ENCODE data around the gene NPB. TPM values are rescaled to one million over a fixed set of nuclear protein-coding genes. Genes with fewer than 3 reads are reported as not detected.
A peak's percentile ranks its signal among the peaks of the same experiment; 100 is the strongest.

The NPB gene
- total and polyA plus RNA-seq, 2 donors (not counting 1 experiment from before 2014, with no cell fraction given) = 0.44 TPM; not detected in 1

DNA sequence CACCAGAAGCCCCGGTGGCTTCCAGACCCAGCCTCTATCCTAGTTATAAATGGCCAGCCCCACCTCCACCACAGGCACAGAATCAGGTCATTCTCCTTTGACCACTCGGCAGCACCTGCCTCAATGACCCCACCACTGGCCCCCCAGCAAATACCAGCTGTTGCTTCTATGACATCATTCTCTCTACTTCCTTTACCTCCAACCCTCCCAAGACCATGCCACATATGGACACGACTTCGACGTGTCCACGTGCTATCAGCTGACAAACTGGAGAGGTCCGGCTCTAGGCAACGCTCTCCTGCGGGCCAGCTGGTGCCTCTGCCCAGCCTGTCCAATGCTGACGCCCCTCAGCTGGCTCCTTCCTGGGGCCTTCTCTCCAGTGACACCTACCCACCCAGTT is 16.6 kb upstream of the NPB start:
- H2AFZ ChIP-seq (ENCODE audit: insufficient read depth, low read depth, low read length, poor library complexity, severe bottlenecking) = no peak overlapping the region
- Mint-ChIP-seq H3K27ac (no peak overlapping the region), H3K27me3 (no peaks in the 10 kb centered on the region), H3K4me3 (no peak overlapping the region), H3K9me3 (ENCODE audit: insufficient read depth) (no peaks in the 10 kb centered on the region), H3K4me1 (peaks cover 9% of the 10 kb centered on the region)
- H3K27me3 ChIP-seq (replicated peaks in 1 of 4; ENCODE audit: control extremely low read depth in 1 of 4, control insufficient read depth in 3 of 4, insufficient read depth in 4 of 4, low read length in 3 of 4) = no peaks in the 10 kb centered on the region
- intact Hi-C loops (cut with micrococcal nuclease) = no loop called here
- no peak overlapping the region for H3K9ac ChIP-seq (ENCODE audit: low read length)
- H3K4me3 ChIP-seq (ENCODE audit: control extremely low read depth in 1 of 5, extremely low read depth in 1 of 5, insufficient read depth in 1 of 5, low read depth in 2 of 5, low read length in 4 of 5) = no peak overlapping the region
- ATAC-seq (ENCODE audit: low read depth) (no peak), DNase-seq (no peak)
- POLR2A ChIA-PET = no interaction called here
- peaks cover 7 to 9% of the 10 kb centered on the region in 2 donors for H3K4me1 ChIP-seq (ENCODE audit: control insufficient read depth in 2 of 2, insufficient read depth in 2 of 2, low read length in 2 of 2)
- CTCF ChIA-PET = no interaction called here
- peaks cover 16% of the 10 kb centered on the region for H4K20me1 ChIP-seq (ENCODE audit: control insufficient read depth, insufficient read depth, low read length, poor library complexity, severe bottlenecking)
- no peak for TF ChIP-seq EZH2 (IDR thresholded peaks at IDR 0.05; ENCODE audit: borderline replicate concordance, insufficient read depth, low read depth, low read length, poor library complexity, severe bottlenecking)
- TF ChIP-seq, protein P1, sequence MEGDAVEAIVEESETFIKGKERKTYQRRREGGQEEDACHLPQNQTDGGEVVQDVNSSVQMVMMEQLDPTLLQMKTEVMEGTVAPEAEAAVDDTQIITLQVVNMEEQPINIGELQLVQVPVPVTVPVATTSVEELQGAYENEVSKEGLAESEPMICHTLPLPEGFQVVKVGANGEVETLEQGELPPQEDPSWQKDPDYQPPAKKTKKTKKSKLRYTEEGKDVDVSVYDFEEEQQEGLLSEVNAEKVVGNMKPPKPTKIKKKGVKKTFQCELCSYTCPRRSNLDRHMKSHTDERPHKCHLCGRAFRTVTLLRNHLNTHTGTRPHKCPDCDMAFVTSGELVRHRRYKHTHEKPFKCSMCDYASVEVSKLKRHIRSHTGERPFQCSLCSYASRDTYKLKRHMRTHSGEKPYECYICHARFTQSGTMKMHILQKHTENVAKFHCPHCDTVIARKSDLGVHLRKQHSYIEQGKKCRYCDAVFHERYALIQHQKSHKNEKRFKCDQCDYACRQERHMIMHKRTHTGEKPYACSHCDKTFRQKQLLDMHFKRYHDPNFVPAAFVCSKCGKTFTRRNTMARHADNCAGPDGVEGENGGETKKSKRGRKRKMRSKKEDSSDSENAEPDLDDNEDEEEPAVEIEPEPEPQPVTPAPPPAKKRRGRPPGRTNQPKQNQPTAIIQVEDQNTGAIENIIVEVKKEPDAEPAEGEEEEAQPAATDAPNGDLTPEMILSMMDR (IDR thresholded peaks at IDR 0.05) = no peak
- H3K4me2 ChIP-seq (replicated peaks; ENCODE audit: low read depth, low read length, poor library complexity, severe bottlenecking) = no peak overlapping the region
- 98% methylated on average over 10 of the region's 10 CpGs for WGBS (ENCODE audit: insufficient coverage)
- no peak overlapping the region for H3K27ac ChIP-seq (ENCODE audit: low read length in 2 of 2)
- H3K36me3 ChIP-seq (replicated peaks in 1 of 2; ENCODE audit: control extremely low read depth in 1 of 2, control insufficient read depth in 1 of 2, extremely low read depth in 1 of 2, insufficient read depth in 2 of 2, low read length in 1 of 2) = peaks cover 0 to 57% of the 10 kb centered on the region in 2 experiments
- H3K9me3 ChIP-seq (ENCODE audit: control extremely low read depth in 1 of 3, control insufficient read depth in 2 of 3, insufficient read depth in 1 of 3, low read length in 2 of 3) = no peaks in the 10 kb centered on the region
- H3K79me2 ChIP-seq (ENCODE audit: control insufficient read depth, insufficient read depth, low read length) = peaks cover 34% of the 10 kb centered on the region

DNA sequence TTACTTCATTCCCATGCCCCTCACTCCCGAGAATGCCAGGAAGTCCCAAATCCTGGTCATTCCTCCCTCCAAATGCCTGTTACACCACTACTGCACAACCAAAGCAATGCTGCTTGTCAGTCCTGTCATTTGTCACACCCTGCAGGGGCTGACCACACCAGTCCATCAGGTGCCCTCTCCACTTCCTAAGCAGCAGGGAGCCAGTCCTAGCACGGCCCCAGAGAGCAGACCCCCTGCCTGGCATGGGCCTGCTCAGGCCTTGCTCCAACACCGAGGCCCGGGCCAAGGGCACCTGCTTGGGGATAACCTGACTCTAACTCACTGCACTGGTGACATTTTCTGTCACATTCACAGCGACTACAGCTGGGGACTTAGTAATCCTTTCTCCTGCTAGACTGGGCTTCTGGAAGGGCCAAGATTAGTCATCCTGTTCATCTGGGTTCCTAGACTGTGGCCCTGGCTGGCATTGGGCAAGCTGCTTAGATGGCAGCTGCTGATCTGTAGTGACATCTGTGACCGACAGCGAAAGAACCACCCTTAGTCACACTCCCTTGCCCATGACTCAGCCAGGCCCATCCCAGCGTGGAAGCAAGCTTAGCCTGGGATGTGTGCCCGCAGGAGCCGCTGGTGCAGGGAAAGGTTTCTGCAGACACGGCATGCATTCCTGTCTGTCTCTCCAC is 16.0 kb upstream of the NPB start:
- Mint-ChIP-seq H3K4me3 (no peak overlapping the region), H3K4me1 (peaks cover 13% of the 10 kb centered on the region), H3K27ac (peak overlapping the region; percentile 15), H3K9me3 (ENCODE audit: insufficient read depth) (no peaks in the 10 kb centered on the region), H3K27me3 (no peaks in the 10 kb centered on the region)
- Histone ChIP-seq H2AFZ (ENCODE audit: insufficient read depth, low read depth, low read length, poor library complexity, severe bottlenecking) (no peak overlapping the region), H3K27ac (ENCODE audit: low read length in 2 of 2) (no peak overlapping the region), H3K4me2 (replicated peaks; ENCODE audit: low read depth, low read length, poor library complexity, severe bottlenecking) (no peak overlapping the region), H4K20me1 (ENCODE audit: control insufficient read depth, insufficient read depth, low read length, poor library complexity, severe bottlenecking) (peaks cover 16% of the 10 kb centered on the region), H3K79me2 (ENCODE audit: control insufficient read depth, insufficient read depth, low read length) (peaks cover 39% of the 10 kb centered on the region), H3K9ac (ENCODE audit: low read length) (no peak overlapping the region), H3K9me3 (ENCODE audit: control extremely low read depth in 1 of 3, control insufficient read depth in 2 of 3, insufficient read depth in 1 of 3, low read length in 2 of 3) (no peaks in the 10 kb centered on the region), H3K4me3 (ENCODE audit: control extremely low read depth in 1 of 5, extremely low read depth in 1 of 5, insufficient read depth in 1 of 5, low read depth in 2 of 5, low read length in 4 of 5) (no peak overlapping the region), H3K4me1 (ENCODE audit: control insufficient read depth in 2 of 2, insufficient read depth in 2 of 2, low read length in 2 of 2) (peaks cover 10 to 12% of the 10 kb centered on the region in 2 donors), H3K27me3 (replicated peaks in 1 of 4; ENCODE audit: control extremely low read depth in 1 of 4, control insufficient read depth in 3 of 4, insufficient read depth in 4 of 4, low read length in 3 of 4) (no peaks in the 10 kb centered on the region), H3K36me3 (replicated peaks in 1 of 2; ENCODE audit: control extremely low read depth in 1 of 2, control insufficient read depth in 1 of 2, extremely low read depth in 1 of 2, insufficient read depth in 2 of 2, low read length in 1 of 2) (peaks cover 0 to 55% of the 10 kb centered on the region in 2 experiments)
- intact Hi-C loops (cut with micrococcal nuclease) = no loop called here
- POLR2A ChIA-PET = no interaction called here
- CTCF ChIA-PET = no interaction called here
- ATAC-seq (ENCODE audit: low read depth) (no peak), DNase-seq (no peak)
- over 99% methylated on average over 11 of the region's 11 CpGs for WGBS (ENCODE audit: insufficient coverage)
- TF ChIP-seq, protein P1 (IDR thresholded peaks at IDR 0.05) = no peak
- TF ChIP-seq EZH2 (IDR thresholded peaks at IDR 0.05; ENCODE audit: borderline replicate concordance, insufficient read depth, low read depth, low read length, poor library complexity, severe bottlenecking) = no peak

Measured in B cell (primary cell).